HG03103 (cell line): ENCODE results near the gene SKIC8.

Experiments
- ATAC-seq: cut with Tn5 transposase; IDR thresholded peaks from one replicate; pipeline ENCODE4 v1.9.1; 2021; ENCODE audit warnings: low read depth; ENCODE audit not compliant: unreplicated experiment

SKIC8 gene

GRCh38 chr15:78322243-78322642 lies 22.8 kb upstream of the SKIC8 start:
- no peak for ATAC-seq

GRCh38 chr15:78321786-78322185 lies 22.4 kb upstream of the SKIC8 start:
- ATAC-seq: no peak

- no peak for ATAC-seq
Measured at GRCh38 chr15:78321041-78321570, 21.7 kb upstream of the SKIC8 start.

GRCh38 chr15:78320183-78320582 lies 20.8 kb upstream of the SKIC8 start:
- no peak for ATAC-seq

GRCh38 chr15:78319588-78319987 lies 20.2 kb upstream of the SKIC8 start:
- no peak for ATAC-seq

GRCh38 chr15:78317145-78317836 lies 17.9 kb upstream of the SKIC8 start:
- ATAC-seq: no peak

GRCh38 chr15:78316283-78317083 lies 17.1 kb upstream of the SKIC8 start:
- no peak for ATAC-seq

GRCh38 chr15:78315686-78316282 lies 16.4 kb upstream of the SKIC8 start:
- no peak for ATAC-seq

GRCh38 chr15:78314181-78314581 lies 14.8 kb upstream of the SKIC8 start:
- ATAC-seq: no peak

GRCh38 chr15:78313383-78313782 lies 14.0 kb upstream of the SKIC8 start:
- ATAC-seq: no peak

GRCh38 chr15:78312957-78313356 lies 13.5 kb upstream of the SKIC8 start:
- ATAC-seq: no peak

GRCh38 chr15:78312536-78312935 lies 13.1 kb upstream of the SKIC8 start:
- ATAC-seq: no peak

GRCh38 chr15:78311292-78311691 lies 11.9 kb upstream of the SKIC8 start:
- no peak for ATAC-seq

- no peak for ATAC-seq
Measured at GRCh38 chr15:78308422-78309032, 9.1 kb upstream of the SKIC8 start.

- no peak for ATAC-seq
Measured at GRCh38 chr15:78307976-78308375, 8.6 kb upstream of the SKIC8 start.

GRCh38 chr15:78306176-78306774 lies 6.9 kb upstream of the SKIC8 start:
- no peak for ATAC-seq

GRCh38 chr15:78304216-78305066 lies 5.0 kb upstream of the SKIC8 start:
- no peak for ATAC-seq

- ATAC-seq: no peak
Measured at GRCh38 chr15:78302579-78303312, 3.3 kb upstream of the SKIC8 start.

- ATAC-seq: no peak
Measured at GRCh38 chr15:78301828-78302227, 2.4 kb upstream of the SKIC8 start.
